K562 (cell line): ENCODE measurements around the gene INPP4B. TPM values are rescaled to one million over a fixed set of nuclear protein-coding genes. Genes with fewer than 3 reads are reported as not detected.

ENCODE experiments used
- ATAC-seq: fragments of 200-7000 bp; cut with Tn5 transposase; 3 replicates; pipeline ENCODE4 v1.9.1; 2020; ENCODE audit warnings: moderate library complexity
- BruUV-seq: library from RNA; stranded (reverse); fragments of 400-500 nt; replicated peaks from 2 replicates; lab custom pipeline; 2021; lab: Mats Ljungman, UMichigan
- CTCF ChIA-PET: fragments of 300-600 bp; formaldehyde crosslinking; extraction: SDS; loops from one replicate; lab custom pipeline; 2021; ENCODE audit warnings: low intra/inter-chr PET ratio; lab: Yijun Ruan, JAX
- POLR2A ChIA-PET: fragments of 300-600, 350-650 bp; sonication (Branson Sonifier 250); formaldehyde crosslinking; extraction: SDS; loops from one replicate; lab custom pipeline; 2021; ENCODE audit warnings: antibody characterized with exemption, inconsistent platforms; lab: Yijun Ruan, JAX
- DNase-seq, 4 experiments: peaks; one replicate each; pipeline versions ENCODE4 v3.0.0 to v3.0.0-alpha.2; 2011 to 2018; ENCODE audit warnings: low spot score in 3 of 4, mixed read lengths in 3 of 4; ENCODE audit errors: extremely low read depth in 1 of 4
- FAIRE-seq: peaks from 2 replicates; lab custom pipeline; 2011; peaks lifted over from hg19 to GRCh38; lab: Jason Lieb, UNC
- H2AFZ ChIP-seq: 2 replicates; pipeline ENCODE4 v1.6.0; 2011; ENCODE audit warnings: low read depth, low read length, control low read depth, inconsistent platforms
- H3K27ac ChIP-seq: fragments of 200-600 bp; 3 replicates; pipeline ENCODE4 v1.8.0; 2011; ENCODE audit warnings: low read depth, mild to moderate bottlenecking, control low read depth, inconsistent platforms, low read length, moderate library complexity, mixed read lengths; ENCODE audit errors: extremely low read depth
- H3K27me3 ChIP-seq, 2 experiments: fragments of 300-600 bp in 1 of 2; 2 replicates in 1 of 2; 3 replicates in 1 of 2; pipeline versions ENCODE4 v1.6.0 to v1.8.0; 2011; ENCODE audit warnings: inconsistent platforms in 2 of 2, low read length in 2 of 2, mild to moderate bottlenecking in 1 of 2, mixed read lengths in 1 of 2, moderate library complexity in 1 of 2; ENCODE audit not compliant: control insufficient read depth in 2 of 2, insufficient read depth in 2 of 2
- H3K36me3 ChIP-seq: fragments of 300-600 bp; 3 replicates; pipeline ENCODE4 v1.8.0; 2011; ENCODE audit warnings: mild to moderate bottlenecking, low read length, inconsistent platforms; ENCODE audit not compliant: control insufficient read depth, insufficient read depth
- H3K4me1 ChIP-seq, 2 experiments: fragments of 200-600 bp in 1 of 2; replicated peaks in 1 of 2; 2 replicates in 1 of 2; 3 replicates in 1 of 2; pipeline versions ENCODE4 v1.5.1 to v1.8.0; 2011; ENCODE audit warnings: inconsistent platforms in 2 of 2, low read length in 2 of 2, mild to moderate bottlenecking in 1 of 2, mixed read lengths in 1 of 2, moderate library complexity in 1 of 2; ENCODE audit not compliant: control insufficient read depth in 2 of 2, insufficient read depth in 2 of 2
- H3K4me2 ChIP-seq: 2 replicates; pipeline ENCODE4 v1.6.1; 2011; ENCODE audit warnings: low read length, control low read depth, inconsistent platforms, mixed read lengths; ENCODE audit not compliant: insufficient read depth
- H3K4me3 ChIP-seq: fragments of 200-600 bp; sonication (generic), shearing (Covaris generic); 2 replicates; pipeline ENCODE4 v1.5.1; 2016; ENCODE audit warnings: control low read depth, inconsistent platforms
- H3K79me2 ChIP-seq: fragments of 200-600 bp; 3 replicates; pipeline ENCODE4 v1.8.0; 2011; ENCODE audit warnings: low read length, inconsistent platforms; ENCODE audit not compliant: control insufficient read depth, insufficient read depth
- H3K9ac ChIP-seq, 2 experiments: 2 replicates each; pipeline versions ENCODE4 v1.6.0 to v1.6.1; 2011; ENCODE audit warnings: low read depth in 2 of 2, low read length in 2 of 2, control low read depth in 1 of 2, inconsistent platforms in 1 of 2, mild to moderate bottlenecking in 1 of 2, mixed read lengths in 1 of 2; ENCODE audit not compliant: insufficient read depth in 1 of 2
- H3K9me1 ChIP-seq: one replicate; pipeline ENCODE4 v1.6.0; 2011; ENCODE audit warnings: inconsistent platforms, mild to moderate bottlenecking, low read length, moderate library complexity; ENCODE audit not compliant: control insufficient read depth, insufficient read depth
- H3K9me3 ChIP-seq: replicated peaks from 2 replicates; pipeline ENCODE4 v1.5.1; 2011; ENCODE audit warnings: low read depth, low read length, inconsistent platforms; ENCODE audit not compliant: control insufficient read depth, insufficient read depth
- H4K20me1 ChIP-seq: replicated peaks from 2 replicates; pipeline ENCODE4 v1.6.1; 2011; ENCODE audit warnings: low read length, inconsistent platforms, mixed read lengths; ENCODE audit not compliant: control insufficient read depth, insufficient read depth
- CEBPG ChIP-seq, 3 experiments: fragments of 200-800 bp in 1 of 3; sonication (Bioruptor generic) in 1 of 3; sonication (generic) in 1 of 3; formaldehyde crosslinking in 1 of 3; IDR thresholded peaks in 2 of 3; conservative IDR thresholded peaks in 1 of 3; 2 replicates each; pipeline versions ENCODE4 v1.6.1 to v1.8.0; 2016 to 2022; ENCODE audit warnings: missing compliant biosample characterization in 2 of 3, missing genetic modification characterization in 2 of 3, mild to moderate bottlenecking in 1 of 3, missing genetic modification reagents in 1 of 3
- COPS2 ChIP-seq: fragments of 450-650 bp; conservative IDR thresholded peaks from 2 replicates; pipeline ENCODE4 v1.6.1; 2016; ENCODE audit warnings: mild to moderate bottlenecking, moderate library complexity
- CTCFL ChIP-seq: IDR thresholded peaks from 2 replicates; pipeline ENCODE4 v1.6.1; 2011; ENCODE audit warnings: borderline replicate concordance, low read depth, mild to moderate bottlenecking, moderate library complexity, low read length; ENCODE audit not compliant: insufficient read depth, poor library complexity, severe bottlenecking
- FOXP4 ChIP-seq: sonication (generic); formaldehyde crosslinking; IDR thresholded peaks from 2 replicates; pipeline ENCODE4 v1.8.0; 2022; ENCODE audit warnings: mild to moderate bottlenecking, missing genetic modification reagents, borderline replicate concordance
- HNRNPUL1 ChIP-seq: fragments of 200-400 bp; formaldehyde crosslinking; IDR thresholded peaks from 2 replicates; pipeline ENCODE4 v1.6.1; 2017; ENCODE audit warnings: low read length
- MTA3 ChIP-seq: fragments of 450-650 bp; formaldehyde crosslinking; IDR thresholded peaks from 2 replicates; pipeline ENCODE4 v1.6.1; 2017; ENCODE audit warnings: mild to moderate bottlenecking, borderline replicate concordance
- POLR2AphosphoS2 ChIP-seq: IDR thresholded peaks from 2 replicates; pipeline ENCODE4 v1.6.1; 2012; ENCODE audit warnings: low read length, improper control_type of control experiment
- RCOR1 ChIP-seq, 2 experiments: IDR thresholded peaks; 2 replicates each; pipeline ENCODE4 v1.6.1; 2012; ENCODE audit warnings: low read depth in 2 of 2, low read length in 2 of 2, borderline replicate concordance in 1 of 2, improper control_type of control experiment in 1 of 2
- SMAD1 ChIP-seq: fragments of 150-350 bp; IDR thresholded peaks from 2 replicates; pipeline ENCODE4 v1.6.1; 2014; ENCODE audit warnings: low read length, low read depth; ENCODE audit not compliant: partially characterized antibody
- SMARCA4 ChIP-seq: fragments of 450-650 bp; IDR thresholded peaks from 2 replicates; pipeline ENCODE4 v1.6.1; 2016
- ZFP1 ChIP-seq: fragments of 450-650 bp; formaldehyde crosslinking; IDR thresholded peaks from 2 replicates; pipeline ENCODE4 v1.4.0; 2020; ENCODE audit warnings: mild to moderate bottlenecking, mixed read lengths
- ZNF124 ChIP-seq: sonication (generic); formaldehyde crosslinking; IDR thresholded peaks from 2 replicates; pipeline ENCODE4 v1.8.1; 2022; ENCODE audit warnings: missing genetic modification reagents
- ZNF77 ChIP-seq: fragments of 250-450 bp; sonication (Bioruptor Pico); IDR thresholded peaks from 2 replicates; pipeline ENCODE4 v1.5.0; 2020
- in situ Hi-C: fragments of 300-500 bp; cut with MboI; formaldehyde crosslinking; loops from 4 replicates; pipeline ENCODE4 v1.15.0; 2018; ENCODE audit warnings: inconsistent platforms, mixed read lengths
- intact Hi-C: fragments of 100-400 bp; cut with micrococcal nuclease; formaldehyde crosslinking; loops from 2 replicates; pipeline ENCODE4 v1.14.2; 2022
- polyA plus RNA-seq, 8 experiments: library from polyadenylated mRNA; depleted of rRNA in 4 of 8; stranded (reverse) in 5 of 8; unstranded in 3 of 8; fragments of >200 nt; fragmentation: Nextera tagmentation in 2 of 8; fragmentation: Illumina TruSeq in 1 of 8; extraction: Ambion mirVana in 2 of 8; extraction: Trizol in 1 of 8; gene quantifications; 2 replicates each; pipeline versions ENCODE4 v1.2.1 to v1.2.3, GENCODE V29; 2011 to 2014; ENCODE audit warnings: inconsistent platforms in 1 of 8, missing spikeins in 1 of 8
- total RNA-seq, 7 experiments: library from RNA; depleted of rRNA in 6 of 7; stranded (reverse); fragments of >200 nt in 6 of 7; fragmentation: Illumina TruSeq in 2 of 7; extraction: Trizol in 2 of 7; gene quantifications; 2 replicates each; pipeline versions ENCODE4 v1.2.1 to v1.2.3, GENCODE V29; 2011 to 2021; ENCODE audit warnings: low replicate concordance in 1 of 7

INPP4B gene
- total and polyA plus RNA-seq, 9 of the 15 experiments (the other 6 are each of a cell fraction or from before 2014, with no cell fraction given) = 0.04 to 0.11 TPM; not detected in 7

GRCh38 chr4:142519342-142519741 is 326.8 kb downstream of the INPP4B start:
- TF ChIP-seq HNRNPUL1 (no peak), ZNF124 (CRISPR knock-in tag) (no peak), SMAD1 (no peak), COPS2 (no peak), ZFP1 (CRISPR knock-in tag) (no peak), POLR2AphosphoS2 (no peak), SMARCA4 (no peak), ZNF77 (CRISPR knock-in tag) (no peak), CTCFL (no peak), FOXP4 (CRISPR knock-in tag) (no peak), RCOR1 (IDR thresholded peaks at IDR 0.05; ENCODE audit: borderline replicate concordance in 1 of 2, low read depth in 2 of 2, low read length in 2 of 2) (no peak), CEBPG (CRISPR knock-in tag; IDR thresholded peaks at IDR 0.05) (no peak), CEBPG (tag; conservative IDR thresholded peaks at IDR 0.05 in 1 of 2, IDR thresholded peaks at IDR 0.05 in 1 of 2) (no peak), MTA3 (no peak)

More at GRCh38 chr4:142519342-142519741, 326.8 kb downstream of the INPP4B start:
- Histone ChIP-seq H4K20me1 (no peaks in the 10 kb centered on the region), H3K4me1 (no peaks in the 10 kb centered on the region), H3K4me2 (no peak overlapping the region), H2AFZ (no peak overlapping the region), H3K36me3 (no peaks in the 10 kb centered on the region), H3K9ac (no peak overlapping the region), H3K79me2 (no peaks in the 10 kb centered on the region), H3K9me1 (no peaks in the 10 kb centered on the region), H3K27ac (no peak overlapping the region), H3K4me3 (no peak overlapping the region), H3K27me3 (no peaks in the 10 kb centered on the region), H3K9me3 (no peaks in the 10 kb centered on the region)
- POLR2A ChIA-PET = interaction anchor here (0.6 kb wide), 1 partner anchor 253 kb away, joined by 3 read pairs; no protein-coding TSS in a partner anchor
- DNase-seq = no peak
- in situ Hi-C loops (no loop called here), intact Hi-C loops (no loop called here)
- CTCF ChIA-PET = no interaction called here
- FAIRE-seq = no peak
- ATAC-seq = no peak
- BruUV-seq = no TSS peak
